ENCODE results near the gene XKRX. TPM values are rescaled to one million over a fixed set of nuclear protein-coding genes. Genes with fewer than 3 reads are reported as not detected.
A peak's percentile ranks its signal among the peaks of the same experiment; 100 is the strongest.

Gene XKRX
- total RNA-seq, 3 donors from 2014 or later = 0.73 to 3.4 (median 3.3) TPM

DNA sequence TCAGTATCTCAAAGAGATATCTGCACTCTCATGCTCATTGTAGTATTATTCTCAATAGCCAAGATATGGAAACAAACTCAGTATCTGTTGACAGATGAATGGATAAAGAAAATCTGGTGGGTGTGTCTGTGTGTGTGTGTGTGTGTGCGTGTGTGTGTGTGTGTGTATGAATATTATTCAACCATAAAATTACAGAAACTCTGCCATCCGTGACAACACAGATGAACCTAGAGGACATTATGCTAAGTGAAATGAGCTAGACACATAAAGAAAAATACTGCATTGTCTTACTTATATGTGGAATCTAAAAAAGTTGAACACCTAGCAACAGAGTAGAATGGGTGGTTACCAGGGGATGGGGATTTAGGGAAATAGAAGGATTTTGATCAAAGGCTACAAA, 13.2 kb downstream of the XKRX start:
- intact Hi-C loops (cut with DNase I, micrococcal nuclease) = no loop called here
- Histone ChIP-seq H3K9me3 (no peaks in the 10 kb centered on the region), H3K4me3 (no peak overlapping the region), H3K4me1 (ENCODE audit: low read depth) (no peaks in the 10 kb centered on the region), H3K36me3 (ENCODE audit: low read depth) (no peaks in the 10 kb centered on the region)
- DNase-seq = no peak
- no peak for ATAC-seq
- TF ChIP-seq, protein P1, sequence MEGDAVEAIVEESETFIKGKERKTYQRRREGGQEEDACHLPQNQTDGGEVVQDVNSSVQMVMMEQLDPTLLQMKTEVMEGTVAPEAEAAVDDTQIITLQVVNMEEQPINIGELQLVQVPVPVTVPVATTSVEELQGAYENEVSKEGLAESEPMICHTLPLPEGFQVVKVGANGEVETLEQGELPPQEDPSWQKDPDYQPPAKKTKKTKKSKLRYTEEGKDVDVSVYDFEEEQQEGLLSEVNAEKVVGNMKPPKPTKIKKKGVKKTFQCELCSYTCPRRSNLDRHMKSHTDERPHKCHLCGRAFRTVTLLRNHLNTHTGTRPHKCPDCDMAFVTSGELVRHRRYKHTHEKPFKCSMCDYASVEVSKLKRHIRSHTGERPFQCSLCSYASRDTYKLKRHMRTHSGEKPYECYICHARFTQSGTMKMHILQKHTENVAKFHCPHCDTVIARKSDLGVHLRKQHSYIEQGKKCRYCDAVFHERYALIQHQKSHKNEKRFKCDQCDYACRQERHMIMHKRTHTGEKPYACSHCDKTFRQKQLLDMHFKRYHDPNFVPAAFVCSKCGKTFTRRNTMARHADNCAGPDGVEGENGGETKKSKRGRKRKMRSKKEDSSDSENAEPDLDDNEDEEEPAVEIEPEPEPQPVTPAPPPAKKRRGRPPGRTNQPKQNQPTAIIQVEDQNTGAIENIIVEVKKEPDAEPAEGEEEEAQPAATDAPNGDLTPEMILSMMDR (IDR thresholded peaks at IDR 0.05) = no peak

DNA sequence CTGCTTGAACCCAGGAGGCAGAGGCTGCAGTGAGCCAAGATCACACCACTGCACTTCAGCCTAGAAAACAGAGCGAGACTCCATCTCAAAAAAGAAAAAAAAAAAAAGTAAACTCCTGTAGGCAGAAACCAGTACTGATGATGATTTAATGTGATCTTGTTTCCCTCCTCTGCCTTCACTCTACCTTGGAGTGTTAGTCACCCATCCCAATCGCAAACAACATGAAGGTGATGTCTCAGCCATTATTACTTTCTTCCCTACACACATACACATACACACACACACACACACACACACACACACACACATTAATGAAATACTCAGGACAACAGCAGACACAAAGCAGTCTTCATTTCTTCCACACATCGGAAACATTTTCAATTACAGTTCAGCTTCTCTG, 15.6 kb downstream of the XKRX start:
- Histone ChIP-seq H3K4me1 (ENCODE audit: low read depth) (no peaks in the 10 kb centered on the region), H3K36me3 (ENCODE audit: low read depth) (no peaks in the 10 kb centered on the region), H3K9me3 (no peaks in the 10 kb centered on the region), H3K4me3 (no peak overlapping the region)
- TF ChIP-seq, protein P1 (IDR thresholded peaks at IDR 0.05) = no peak
- intact Hi-C loops (cut with DNase I, micrococcal nuclease) = no loop called here
- no peak for ATAC-seq
- no peak for DNase-seq

DNA sequence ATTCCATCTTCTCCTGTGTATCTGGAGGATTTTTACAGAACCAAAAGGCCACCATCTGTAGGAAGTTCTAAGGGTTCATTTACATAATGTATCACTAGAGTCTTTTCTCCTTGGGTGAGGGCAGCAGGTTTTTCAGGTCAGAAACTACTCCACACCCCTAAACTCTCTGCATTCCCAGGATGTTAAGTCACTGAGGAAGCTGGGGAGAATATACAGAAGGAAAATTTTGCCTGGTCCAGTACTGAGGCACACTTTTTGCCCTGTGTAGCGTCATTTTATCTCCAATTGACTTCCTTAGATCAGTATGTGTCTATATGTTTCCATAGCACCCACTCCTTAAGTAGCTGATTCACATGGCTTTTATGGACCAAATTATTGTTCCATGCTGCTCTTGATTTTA, 17.0 kb downstream of the XKRX start:
- Histone ChIP-seq H3K9me3 (no peaks in the 10 kb centered on the region), H3K36me3 (ENCODE audit: low read depth) (no peaks in the 10 kb centered on the region), H3K4me3 (no peak overlapping the region), H3K4me1 (ENCODE audit: low read depth) (no peaks in the 10 kb centered on the region)
- no peak for DNase-seq
- no peak for ATAC-seq
- TF ChIP-seq, protein P1 (IDR thresholded peaks at IDR 0.05) = no peak
- intact Hi-C loops (cut with DNase I, micrococcal nuclease) = no loop called here

DNA sequence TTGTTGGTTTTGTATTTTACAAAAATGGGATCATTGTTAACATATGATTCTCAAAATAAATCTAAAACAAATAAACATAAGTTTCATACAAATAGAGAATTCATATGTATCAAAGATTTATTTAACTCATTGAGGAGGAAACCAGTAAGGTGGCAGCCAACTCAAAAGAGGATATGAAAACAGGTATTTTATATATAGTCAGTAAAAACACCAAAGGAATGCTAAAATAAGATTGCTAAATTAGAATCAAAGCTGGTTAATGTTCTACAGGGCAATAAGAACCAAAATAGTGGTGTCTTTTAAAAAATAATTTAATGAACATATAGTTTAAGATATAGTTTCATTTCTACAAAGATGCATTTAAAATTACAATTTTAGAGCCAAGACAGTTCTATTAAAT, 23.1 kb downstream of the XKRX start:
- TF ChIP-seq, protein P1 (IDR thresholded peaks at IDR 0.05) = no peak
- ATAC-seq (no peak), DNase-seq (no peak)
- Histone ChIP-seq H3K4me3 (no peak overlapping the region), H3K9me3 (no peaks in the 10 kb centered on the region), H3K4me1 (ENCODE audit: low read depth) (no peaks in the 10 kb centered on the region), H3K36me3 (ENCODE audit: low read depth) (no peaks in the 10 kb centered on the region)
- intact Hi-C loops (cut with DNase I, micrococcal nuclease) = no loop called here

DNA sequence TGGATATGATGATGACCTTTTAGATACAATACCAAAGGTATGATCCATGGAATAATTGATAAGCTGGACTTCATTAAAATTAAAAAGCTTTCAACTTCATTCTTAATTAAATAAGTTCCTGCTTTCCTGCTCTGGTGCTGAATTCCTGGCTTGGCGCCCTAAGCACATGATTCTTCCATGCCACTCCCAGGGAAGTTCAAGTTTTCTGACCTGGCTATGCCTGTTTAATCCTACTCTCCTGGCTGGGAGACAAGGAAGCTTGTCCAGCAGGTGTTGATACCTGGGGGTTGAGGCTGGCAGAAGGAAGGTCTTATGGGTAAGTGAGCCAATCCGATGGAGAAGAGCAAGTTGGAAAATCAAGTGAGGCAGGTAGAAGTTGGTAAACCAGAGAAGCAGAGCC, 24.3 kb downstream of the XKRX start:
- no peaks in the 10 kb centered on the region for H3K9me3 ChIP-seq
- TF ChIP-seq, protein P1 (IDR thresholded peaks at IDR 0.05) = no peak
- no peaks in the 10 kb centered on the region for H3K4me1 ChIP-seq (ENCODE audit: low read depth)
- intact Hi-C loops (cut with DNase I, micrococcal nuclease) = no loop called here
- DNase-seq (peak in 1 of 3 donors; percentile 77), ATAC-seq (peak; percentile 75)
- H3K4me3 ChIP-seq = no peak overlapping the region
- H3K36me3 ChIP-seq (ENCODE audit: low read depth) = no peaks in the 10 kb centered on the region
